SK-N-SH (cell line): Measurements from ENCODE around the gene RPS19. TPM values are rescaled to one million over a fixed set of nuclear protein-coding genes. Genes with fewer than 3 reads are reported as not detected.

Source experiments
- CTCF ChIA-PET: fragments of 300-600, 350-600 bp; formaldehyde crosslinking; extraction: SDS; loops from one replicate; lab custom pipeline; 2021; lab: Yijun Ruan, JAX
- POLR2A ChIA-PET: fragments of 350-600 bp; sonication (Branson Sonifier 250); formaldehyde crosslinking; extraction: SDS; loops from one replicate; lab custom pipeline; 2020; ENCODE audit warnings: antibody characterized with exemption, inconsistent platforms; lab: Yijun Ruan, JAX
- DNase-seq: peaks from one replicate; pipeline ENCODE4 v3.0.0; 2012
- H2AFZ ChIP-seq: fragments of 200-600 bp; sonication (generic); 2 replicates; pipeline ENCODE4 v1.8.1; 2016; ENCODE audit warnings: antibody characterized with exemption, mild to moderate bottlenecking, low read depth
- H3F3A ChIP-seq: fragments of 200-600 bp; sonication (generic); replicated peaks from 2 replicates; pipeline ENCODE3; 2016; ENCODE audit warnings: antibody characterized with exemption, mild to moderate bottlenecking; ENCODE audit not compliant: insufficient read depth
- H3K27ac ChIP-seq, 2 experiments: fragments of 200-500 bp in 1 of 2; fragments of 200-600 bp in 1 of 2; sonication (Bioruptor generic) in 1 of 2; sonication (generic), shearing (Covaris generic) in 1 of 2; 2 replicates each; pipeline versions ENCODE4 v1.5.1 to v1.6.1; 2014 to 2016; ENCODE audit warnings: low read depth in 2 of 2, inconsistent platforms in 1 of 2, low read length in 1 of 2, mild to moderate bottlenecking in 1 of 2, mixed read lengths in 1 of 2
- H3K27me3 ChIP-seq: fragments of 200-600 bp; sonication (generic), shearing (Covaris generic); 2 replicates; pipeline ENCODE4 v1.6.1; 2016; ENCODE audit warnings: mixed run types; ENCODE audit not compliant: insufficient read depth
- H3K36me3 ChIP-seq, 2 experiments: fragments of 200-500 bp in 1 of 2; fragments of 200-600 bp in 1 of 2; sonication (Bioruptor generic) in 1 of 2; sonication (generic) in 1 of 2; replicated peaks in 1 of 2; 2 replicates each; pipeline versions ENCODE3 to v1.5.1; 2014 to 2016; ENCODE audit warnings: low read length in 1 of 2, mild to moderate bottlenecking in 1 of 2; ENCODE audit not compliant: insufficient read depth in 2 of 2, control insufficient read depth in 1 of 2
- H3K4me1 ChIP-seq, 2 experiments: fragments of 200-500 bp in 1 of 2; fragments of 200-600 bp in 1 of 2; sonication (Bioruptor generic) in 1 of 2; sonication (generic), shearing (Covaris generic) in 1 of 2; 2 replicates each; pipeline versions ENCODE4 v1.5.1 to v1.6.1; 2014 to 2016; ENCODE audit warnings: low read depth in 1 of 2, low read length in 1 of 2, mixed run types in 1 of 2; ENCODE audit not compliant: insufficient read depth in 2 of 2, control insufficient read depth in 1 of 2
- H3K4me2 ChIP-seq: fragments of 200-600 bp; sonication (generic), shearing (Covaris generic); 2 replicates; pipeline ENCODE4 v1.6.1; 2017; ENCODE audit warnings: mixed run types
- H3K4me3 ChIP-seq, 2 experiments: fragments of 200-500 bp in 1 of 2; fragments of 200-600 bp in 1 of 2; sonication (Bioruptor generic) in 1 of 2; sonication (generic), shearing (Covaris generic) in 1 of 2; 2 replicates each; pipeline versions ENCODE4 v1.5.1 to v1.8.1; 2014 to 2016; ENCODE audit warnings: low read depth in 2 of 2, inconsistent platforms in 1 of 2, low read length in 1 of 2, mild to moderate bottlenecking in 1 of 2, mixed read lengths in 1 of 2, moderate library complexity in 1 of 2
- H3K79me2 ChIP-seq: fragments of 200-600 bp; sonication (generic); 2 replicates; pipeline ENCODE4 v1.8.1; 2017; ENCODE audit warnings: mild to moderate bottlenecking; ENCODE audit not compliant: insufficient read depth
- H3K9ac ChIP-seq: fragments of 200-600 bp; sonication (generic); 2 replicates; pipeline ENCODE4 v1.6.1; 2017; ENCODE audit warnings: mixed run types
- H3K9me2 ChIP-seq: fragments of 200-600 bp; sonication (generic); 2 replicates; pipeline ENCODE4 v1.6.1; 2017; ENCODE audit warnings: mixed run types
- H3K9me3 ChIP-seq: fragments of 200-600 bp; sonication (generic); 2 replicates; pipeline ENCODE4 v1.6.1; 2017; ENCODE audit warnings: mixed run types, mild to moderate bottlenecking, moderate library complexity
- H4K20me1 ChIP-seq: fragments of 200-600 bp; sonication (generic); 2 replicates; pipeline ENCODE4 v1.6.1; 2017; ENCODE audit warnings: mild to moderate bottlenecking, mixed run types; ENCODE audit not compliant: insufficient read depth
- CHD2 ChIP-seq: fragments of 150-350 bp; IDR thresholded peaks from 2 replicates; pipeline ENCODE4 v1.6.1; 2018; ENCODE audit warnings: low read length; ENCODE audit not compliant: partially characterized antibody
- EP300 ChIP-seq, 2 experiments: IDR thresholded peaks; 2 replicates each; pipeline versions ENCODE4 v1.4.0 to v1.6.1; 2012; ENCODE audit warnings: borderline replicate concordance in 1 of 2, low read depth in 1 of 2, low read length in 1 of 2
- EZH2phosphoT487 ChIP-seq: fragments of 200-600 bp; sonication (generic); IDR thresholded peaks from 2 replicates; pipeline ENCODE4 v1.6.1; 2017; ENCODE audit warnings: low read depth, mixed run types, mild to moderate bottlenecking, antibody characterized with exemption, moderate library complexity, borderline replicate concordance
- FOSL2 ChIP-seq: IDR thresholded peaks from 2 replicates; pipeline ENCODE4 v1.4.0; 2012; ENCODE audit warnings: low read depth, mild to moderate bottlenecking, moderate library complexity, borderline replicate concordance
- FOXM1 ChIP-seq: IDR thresholded peaks from 2 replicates; pipeline ENCODE4 v1.4.0; 2012; ENCODE audit warnings: low read depth, mild to moderate bottlenecking
- IRF3 ChIP-seq: fragments of 150-350 bp; IDR thresholded peaks from 2 replicates; pipeline ENCODE4 v1.6.1; 2016; ENCODE audit warnings: mild to moderate bottlenecking, low read depth, low read length
- MAX ChIP-seq: IDR thresholded peaks from 2 replicates; pipeline ENCODE4 v1.4.0; 2012; ENCODE audit warnings: low read depth
- REST ChIP-seq: IDR thresholded peaks from 2 replicates; pipeline ENCODE4 v1.6.1; 2012; ENCODE audit warnings: mild to moderate bottlenecking, low read depth, low read length, moderate library complexity
- RXRA ChIP-seq: IDR thresholded peaks from 2 replicates; pipeline ENCODE4 v1.4.0; 2012; ENCODE audit warnings: low read depth, mild to moderate bottlenecking, borderline replicate concordance
- TAF1 ChIP-seq: IDR thresholded peaks from 2 replicates; pipeline ENCODE4 v1.6.1; 2012; ENCODE audit warnings: low read depth, mild to moderate bottlenecking, low read length, moderate library complexity, borderline replicate concordance
- WGBS: methylation state at CpG from one replicate; pipeline ENCODE4 v1.1.6; 2017; ENCODE audit warnings: low lambda C conversion rate; 5-methylcytosine and 5-hydroxymethylcytosine counted together
- polyA plus RNA-seq, 3 experiments: library from polyadenylated mRNA; depleted of rRNA; stranded (reverse); fragments of >200 nt; gene quantifications; 2 replicates each; pipeline ENCODE4 v1.2.3, GENCODE V29; 2012

Gene RPS19
- polyA plus RNA-seq, 1 of the 3 experiments (the other 2 are of a cell fraction), result 2,819 TPM

GRCh38 chr19:41901707-41902360, 41.8 kb downstream of the RPS19 start:
- ChIA-PET POLR2A (no interaction called here), CTCF (interaction anchor here (0.8 to 1.9 kb wide), 4 partner anchors 9 to 49 kb away, joined by 3 to 7 read pairs (median 4); no protein-coding TSS in a partner anchor)
- Histone ChIP-seq H4K20me1 (0 out of 2 replicates have a peak, but pooled peaks cover 5% of the 10 kb centered on the region), H3K9ac (no peak overlapping the region), H2AFZ (no peak overlapping the region), H3K36me3 (peaks cover 22 to 63% of the 10 kb centered on the region in 2 experiments), H3K4me2 (no peak overlapping the region), H3K79me2 (no peaks in the 10 kb centered on the region), H3K27me3 (no peaks in the 10 kb centered on the region), H3K27ac (no peak overlapping the region), H3K9me3 (no peaks in the 10 kb centered on the region), H3K4me3 (no peak overlapping the region), H3K4me1 (peaks cover 0 to 8% of the 10 kb centered on the region in 2 experiments; a peak in 1 of 4 replicates), H3K9me2 (no peaks in the 10 kb centered on the region), H3F3A (no peaks in the 10 kb centered on the region)
- WGBS, result 98% methylated on average over 8 of the region's 21 CpGs
- DNase-seq, result no peak
- TF ChIP-seq IRF3, result no peak
- no peak for TF ChIP-seq TAF1
- TF ChIP-seq CHD2, result no peak
- TF ChIP-seq MAX, result no peak
- TF ChIP-seq RXRA, result no peak
- no peak for TF ChIP-seq FOXM1
- TF ChIP-seq EP300 (IDR thresholded peaks at IDR 0.05; ENCODE audit: borderline replicate concordance in 1 of 2, low read depth in 1 of 2, low read length in 1 of 2), result no peak

- Histone ChIP-seq H3K4me3 (no peak overlapping the region), H3K79me2 (no peaks in the 10 kb centered on the region), H3K9ac (no peak overlapping the region), H3K4me2 (no peak overlapping the region), H3K9me2 (no peaks in the 10 kb centered on the region), H3K4me1 (peaks cover 0 to 13% of the 10 kb centered on the region in 2 experiments; a peak in 1 of 4 replicates), H3K27ac (no peak overlapping the region), H4K20me1 (0 out of 2 replicates have a peak, but pooled peaks cover 5% of the 10 kb centered on the region), H3K9me3 (no peaks in the 10 kb centered on the region), H3F3A (no peaks in the 10 kb centered on the region), H3K36me3 (peaks cover 22 to 67% of the 10 kb centered on the region in 2 experiments), H3K27me3 (no peaks in the 10 kb centered on the region), H2AFZ (no peak overlapping the region)
- 91% methylated on average over 8 of the region's 17 CpGs for WGBS
- POLR2A ChIA-PET, result no interaction called here
- no peak for DNase-seq
- CTCF ChIA-PET, result interaction anchor here (1.6 to 1.9 kb wide), 3 partner anchors 8 to 29 kb away, joined by 4 to 7 read pairs (median 5); no protein-coding TSS in a partner anchor
- TF ChIP-seq REST (no peak), IRF3 (no peak), EZH2phosphoT487 (no peak), FOSL2 (no peak)
These were observed 42.5 kb downstream of the RPS19 start for GRCh38 chr19:41902594-41902993.
